ENCODE measurements around the gene EMX2. TPM values are rescaled to one million over a fixed set of nuclear protein-coding genes. Genes with fewer than 3 reads are reported as not detected.

EMX2 gene
- total and polyA plus RNA-seq, 12 donors = 0.13 to 0.59 (median 0.15) TPM; not detected in 7

DNA sequence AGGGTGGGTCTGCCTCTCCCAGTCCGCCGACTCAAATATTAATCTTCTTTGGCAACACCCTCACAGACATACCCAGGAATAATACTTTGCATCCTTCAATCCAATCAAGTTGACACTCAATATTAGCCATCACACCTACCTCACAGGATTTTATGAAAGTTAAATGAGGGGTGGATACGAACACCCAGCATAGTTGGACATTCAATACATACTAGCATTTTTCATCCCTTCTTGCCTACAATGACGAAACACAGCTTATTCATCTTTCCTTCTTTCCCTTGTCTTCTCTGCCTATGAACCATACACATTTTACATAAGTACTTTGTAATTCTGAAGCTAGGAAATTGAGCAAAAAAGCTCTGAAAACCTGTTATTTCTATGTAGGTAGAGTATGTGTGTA lies 48.5 kb downstream of the EMX2 start:
- TF ChIP-seq, protein P1, sequence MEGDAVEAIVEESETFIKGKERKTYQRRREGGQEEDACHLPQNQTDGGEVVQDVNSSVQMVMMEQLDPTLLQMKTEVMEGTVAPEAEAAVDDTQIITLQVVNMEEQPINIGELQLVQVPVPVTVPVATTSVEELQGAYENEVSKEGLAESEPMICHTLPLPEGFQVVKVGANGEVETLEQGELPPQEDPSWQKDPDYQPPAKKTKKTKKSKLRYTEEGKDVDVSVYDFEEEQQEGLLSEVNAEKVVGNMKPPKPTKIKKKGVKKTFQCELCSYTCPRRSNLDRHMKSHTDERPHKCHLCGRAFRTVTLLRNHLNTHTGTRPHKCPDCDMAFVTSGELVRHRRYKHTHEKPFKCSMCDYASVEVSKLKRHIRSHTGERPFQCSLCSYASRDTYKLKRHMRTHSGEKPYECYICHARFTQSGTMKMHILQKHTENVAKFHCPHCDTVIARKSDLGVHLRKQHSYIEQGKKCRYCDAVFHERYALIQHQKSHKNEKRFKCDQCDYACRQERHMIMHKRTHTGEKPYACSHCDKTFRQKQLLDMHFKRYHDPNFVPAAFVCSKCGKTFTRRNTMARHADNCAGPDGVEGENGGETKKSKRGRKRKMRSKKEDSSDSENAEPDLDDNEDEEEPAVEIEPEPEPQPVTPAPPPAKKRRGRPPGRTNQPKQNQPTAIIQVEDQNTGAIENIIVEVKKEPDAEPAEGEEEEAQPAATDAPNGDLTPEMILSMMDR (IDR thresholded peaks at IDR 0.05) = no peak
- intact Hi-C loops (cut with DNase I) = no loop called here

DNA sequence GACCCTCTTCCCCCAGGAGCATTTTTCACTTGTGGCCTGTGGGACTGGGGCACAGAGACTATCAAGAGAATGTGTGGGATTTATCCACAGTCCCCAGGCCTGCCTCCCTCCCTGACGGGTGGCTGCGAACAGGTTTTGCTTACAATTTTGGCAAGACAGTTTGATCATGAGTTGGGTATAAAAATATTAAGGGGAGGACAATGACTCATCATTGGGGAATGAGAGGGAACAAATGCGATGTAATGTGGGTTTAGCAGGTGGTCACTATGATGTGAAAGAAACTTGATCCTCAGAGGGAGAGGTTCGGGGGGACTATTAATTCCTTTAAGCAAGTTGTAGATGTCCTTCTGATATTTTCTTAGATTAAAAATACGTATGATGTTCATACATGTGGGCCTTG lies 52.2 kb downstream of the EMX2 start:
- TF ChIP-seq, protein P1 (IDR thresholded peaks at IDR 0.05) = no peak
- intact Hi-C loops (cut with DNase I) = no loop called here
- Histone ChIP-seq H3K27me3 (peaks cover 0 to 19% (median 13%) of the 10 kb centered on the region in 7 donors), H3K9me3 (peaks cover 0 to 7% (median 0%) of the 10 kb centered on the region in 11 donors), H3K4me1 (no peaks in the 10 kb centered on the region), H3K4me3 (no peak overlapping the region), H3K27ac (no peak overlapping the region), H3K36me3 (no peaks in the 10 kb centered on the region)
- DNase-seq = no peak
- ATAC-seq = no peak
- 49 to 52% methylated on average over 5 of the region's 5 CpGs for WGBS, 2 donors

More for the DNA sequence above, 48.5 kb downstream of the EMX2 start:
- no peak overlapping the region for H3K27ac ChIP-seq
- no peaks in the 10 kb centered on the region for H3K4me1 ChIP-seq
- DNase-seq (no peak), ATAC-seq (no peak)
- peaks cover 0 to 29% (median 8%) of the 10 kb centered on the region in 7 donors for H3K27me3 ChIP-seq
- H3K36me3 ChIP-seq = no peaks in the 10 kb centered on the region
- WGBS, 2 donors = 82 to 88% methylated on average over 4 of the region's 4 CpGs
- H3K9me3 ChIP-seq = peaks cover 0 to 7% (median 0%) of the 10 kb centered on the region in 11 donors
- no peak overlapping the region for H3K4me3 ChIP-seq

DNA sequence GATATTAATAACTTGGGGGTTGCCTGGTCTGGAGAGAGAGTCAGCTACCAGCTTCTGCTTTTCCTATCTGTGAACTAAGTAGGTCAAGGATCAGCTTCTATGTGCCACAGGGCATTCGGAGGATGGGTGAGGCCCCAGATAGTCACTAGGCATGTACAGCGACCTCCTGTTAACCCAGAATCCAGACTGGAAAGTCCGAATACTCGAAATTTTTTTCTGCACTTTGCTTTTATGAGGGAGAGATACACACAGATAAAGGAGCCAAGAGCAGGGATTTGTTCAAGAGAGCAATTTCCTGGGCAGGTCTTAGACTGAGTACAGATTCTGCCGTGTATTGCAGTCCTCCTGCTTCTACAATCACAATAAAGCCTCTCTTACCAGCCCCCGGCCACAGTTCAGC lies 54.2 kb downstream of the EMX2 start:
- no peak for DNase-seq
- Histone ChIP-seq H3K4me3 (no peak overlapping the region), H3K27ac (no peak overlapping the region), H3K27me3 (peaks cover 0 to 19% (median 13%) of the 10 kb centered on the region in 7 donors), H3K9me3 (peaks cover 0 to 7% (median 0%) of the 10 kb centered on the region in 11 donors), H3K36me3 (no peaks in the 10 kb centered on the region), H3K4me1 (no peaks in the 10 kb centered on the region)
- ATAC-seq = no peak
- TF ChIP-seq, protein P1 (IDR thresholded peaks at IDR 0.05) = no peak
- intact Hi-C loops (cut with DNase I) = no loop called here
- 44 to 46% methylated on average over 6 of the region's 6 CpGs for WGBS, 2 donors

DNA sequence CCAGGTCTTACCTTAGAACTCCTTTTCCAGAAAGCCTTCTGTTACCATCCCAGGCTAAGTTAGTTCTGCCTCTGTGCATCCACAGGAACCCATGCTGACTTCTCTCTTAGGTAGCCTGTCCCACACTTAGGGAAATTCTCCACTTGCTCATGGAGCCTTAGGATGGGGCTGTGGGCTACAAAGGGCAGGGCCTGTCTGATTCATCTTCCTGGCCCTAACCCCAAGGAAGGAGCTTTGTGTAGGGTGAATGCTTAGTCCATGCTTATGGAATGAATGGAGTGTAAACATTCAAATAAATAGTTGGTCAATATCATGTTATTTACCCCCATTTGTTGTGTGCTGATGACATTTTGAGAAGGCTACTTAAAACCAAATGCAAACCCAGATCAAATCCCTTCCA lies 54.7 kb downstream of the EMX2 start:
- intact Hi-C loops (cut with DNase I) = no loop called here
- DNase-seq (no peak), ATAC-seq (no peak)
- H3K9me3 ChIP-seq = peaks cover 0 to 7% (median 0%) of the 10 kb centered on the region in 11 donors
- no peak overlapping the region for H3K27ac ChIP-seq
- H3K4me1 ChIP-seq = no peaks in the 10 kb centered on the region
- H3K36me3 ChIP-seq = no peaks in the 10 kb centered on the region
- peaks cover 0 to 19% (median 17%) of the 10 kb centered on the region in 7 donors for H3K27me3 ChIP-seq
- TF ChIP-seq, protein P1 (IDR thresholded peaks at IDR 0.05) = no peak
- no peak overlapping the region for H3K4me3 ChIP-seq

Other genes starting within 250 kb of the EMX2 start
- gene PDZD8, start 167.3 kb upstream of the EMX2 start, total RNA-seq = 10 to 100 TPM; 16.8 to 31.3 (median 23.1) TPM
- 1 to 10 TPM; 2.0 to 4.1 TPM for gene PDZD8, start 167.3 kb upstream of the EMX2 start, polyA plus RNA-seq

Data from heart right ventricle (tissue), 16 donors.